SIG-M5 treated with dmso at 0.1 percent for 504 hours (cell line): ENCODE measurements around the gene SLF2.
"Not testable (repeated sequence)": the region's sequence is repeated elsewhere in the genome, so short reads cannot be mapped to it uniquely, and the experiment has no call there.

Source experiments
- DNase-seq: peaks from one replicate; lab custom pipeline; 2025; ENCODE audit not compliant: unreplicated experiment; lab: John Stamatoyannopoulos, UW

SLF2 gene

GRCh38 chr10:100879741-100880360, 32.9 kb upstream of the SLF2 start:
- no peak for DNase-seq

- DNase-seq = no peak
Measured at GRCh38 chr10:100881556-100882213, 31.1 kb upstream of the SLF2 start.

GRCh38 chr10:100882252-100882651, 30.5 kb upstream of the SLF2 start:
- no peak for DNase-seq

GRCh38 chr10:100882671-100883311, 30.0 kb upstream of the SLF2 start:
- no peak for DNase-seq

GRCh38 chr10:100883312-100883821, 29.4 kb upstream of the SLF2 start:
- DNase-seq = no peak

- not testable (repeated sequence) for DNase-seq
Measured at GRCh38 chr10:100885611-100886010, 27.2 kb upstream of the SLF2 start.

GRCh38 chr10:100886091-100886490, 26.7 kb upstream of the SLF2 start:
- no peak for DNase-seq

- no peak for DNase-seq
Measured at GRCh38 chr10:100886521-100886920, 26.2 kb upstream of the SLF2 start.

GRCh38 chr10:100886963-100887362, 25.8 kb upstream of the SLF2 start:
- no peak for DNase-seq

GRCh38 chr10:100887761-100888296, 24.9 kb upstream of the SLF2 start:
- DNase-seq = no peak

- peak; percentile 55 for DNase-seq
Measured at GRCh38 chr10:100888957-100889356, 23.8 kb upstream of the SLF2 start.

GRCh38 chr10:100889546-100889945, 23.2 kb upstream of the SLF2 start:
- DNase-seq = no peak

GRCh38 chr10:100890141-100890672, 22.6 kb upstream of the SLF2 start:
- no peak for DNase-seq

- DNase-seq = peak; percentile 85
Measured at GRCh38 chr10:100890673-100891317, 22.0 kb upstream of the SLF2 start.

GRCh38 chr10:100894033-100894432, 18.7 kb upstream of the SLF2 start:
- no peak for DNase-seq

- peak; percentile 36 for DNase-seq
Measured at GRCh38 chr10:100894589-100895294, 18.0 kb upstream of the SLF2 start.

GRCh38 chr10:100895346-100895745, 17.4 kb upstream of the SLF2 start:
- DNase-seq = no peak

- no peak for DNase-seq
Measured at GRCh38 chr10:100895896-100896295, 16.9 kb upstream of the SLF2 start.

GRCh38 chr10:100896876-100897461, 15.8 kb upstream of the SLF2 start:
- DNase-seq = no peak

GRCh38 chr10:100897976-100898375, 14.8 kb upstream of the SLF2 start:
- DNase-seq = no peak
